ENCODE data around the gene ZBTB7C.

The ZBTB7C gene

GRCh38 chr18:48110797-48111196, 298.4 kb downstream of the ZBTB7C start:
- DNase-seq, result no peak

DNA sequence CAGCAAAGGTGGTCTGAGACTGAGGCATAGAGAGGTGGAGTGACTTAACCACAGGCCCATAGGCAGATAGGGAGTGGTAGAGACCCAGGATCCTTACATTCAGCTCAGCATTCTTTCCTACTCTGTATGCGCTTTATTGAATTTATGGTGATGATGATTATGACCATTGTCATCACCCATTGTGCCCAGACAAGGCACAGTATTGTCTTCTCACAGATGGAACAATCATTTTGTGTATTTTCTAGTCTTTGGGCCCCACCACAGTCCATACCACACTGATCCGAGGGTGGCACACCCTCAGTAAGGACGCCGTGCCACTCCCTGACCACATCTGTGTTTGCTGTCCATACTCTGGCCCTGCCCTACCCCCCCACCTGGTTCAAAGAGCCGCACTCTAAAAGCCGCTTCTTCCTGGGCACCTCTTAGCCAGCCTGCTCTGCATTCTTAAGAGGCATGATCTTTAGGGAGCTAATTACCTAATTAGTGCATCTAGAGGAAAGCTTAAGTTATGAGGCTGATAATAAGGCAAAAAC, 299.2 kb downstream of the ZBTB7C start:
- DNase-seq, result no peak

GRCh38 chr18:48108136-48108535, 301.0 kb downstream of the ZBTB7C start:
- no peak for DNase-seq

GRCh38 chr18:48106976-48107781, 302.0 kb downstream of the ZBTB7C start:
- no peak for DNase-seq

- DNase-seq, result no peak
These were observed 302.7 kb downstream of the ZBTB7C start for GRCh38 chr18:48106498-48106897.

DNA sequence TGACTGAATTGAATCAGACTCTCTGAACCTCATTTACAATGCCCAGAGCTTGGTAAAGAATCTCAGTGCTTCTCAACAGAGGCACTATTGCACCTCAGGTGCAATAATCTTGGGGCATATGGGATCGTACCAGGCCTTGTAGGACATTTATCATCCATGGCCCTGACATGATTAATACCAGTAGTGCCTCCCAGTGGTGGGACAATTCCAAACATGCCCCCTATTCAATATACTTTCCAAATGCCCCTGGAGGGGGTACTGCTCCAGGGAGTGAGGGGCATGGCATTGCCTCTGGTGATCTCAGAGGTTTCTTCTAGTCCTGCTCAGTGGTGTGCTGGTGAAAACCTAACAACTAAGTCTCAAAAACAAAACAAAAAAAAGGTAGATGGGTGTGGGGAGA, 303.9 kb downstream of the ZBTB7C start:
- DNase-seq, result no peak

DNA sequence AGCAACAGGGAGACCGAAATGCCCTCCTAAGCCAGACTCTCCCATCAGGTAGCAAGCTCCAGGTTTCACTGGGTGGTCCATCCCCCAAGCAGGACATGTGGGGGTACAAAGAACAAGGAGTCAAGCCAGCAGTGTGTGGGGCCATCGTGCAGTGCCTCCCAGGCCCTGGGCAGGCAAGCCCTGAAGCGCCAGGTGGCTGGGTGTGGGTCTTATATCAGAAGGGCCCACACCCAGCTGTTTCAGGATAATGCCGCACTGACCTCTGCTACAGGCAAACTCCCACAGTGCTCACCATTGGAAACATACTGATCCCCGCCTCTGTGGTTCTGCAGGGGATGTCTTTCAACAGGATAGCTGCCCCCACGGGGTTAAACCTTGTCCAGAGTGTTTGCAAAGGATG, 304.5 kb downstream of the ZBTB7C start:
- DNase-seq, result no peak

GRCh38 chr18:48100651-48101165, 308.5 kb downstream of the ZBTB7C start:
- no peak for DNase-seq

GRCh38 chr18:48100165-48100575, 309.0 kb downstream of the ZBTB7C start:
- DNase-seq, result no peak

- DNase-seq, result no peak
These were observed 309.6 kb downstream of the ZBTB7C start for GRCh38 chr18:48099481-48100164.

- DNase-seq, result no peak
These were observed 310.6 kb downstream of the ZBTB7C start for GRCh38 chr18:48098538-48098937.

- DNase-seq, result no peak
These were observed 311.2 kb downstream of the ZBTB7C start for GRCh38 chr18:48098007-48098406.

DNA sequence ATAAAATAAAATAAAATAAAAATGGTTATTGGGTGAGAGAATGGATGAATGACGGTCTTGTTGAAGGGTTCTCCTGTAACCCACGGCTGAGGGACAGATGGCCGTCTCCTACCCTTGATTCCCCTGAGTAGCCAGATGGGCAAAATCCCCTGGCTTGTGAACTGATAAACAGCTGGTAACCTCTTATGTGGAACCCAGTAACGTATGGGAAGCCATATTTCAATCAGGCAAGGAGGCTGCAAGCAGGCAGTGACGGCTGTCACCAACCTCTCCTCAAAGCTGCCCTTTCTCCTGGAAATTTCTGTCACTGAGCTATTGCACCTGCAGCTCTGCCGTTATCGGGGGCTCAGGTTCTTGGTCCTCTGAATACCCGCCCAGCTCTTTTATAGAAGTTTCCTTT, 313.5 kb downstream of the ZBTB7C start:
- DNase-seq, result no peak

- DNase-seq, result no peak
These were observed 316.1 kb downstream of the ZBTB7C start for GRCh38 chr18:48093104-48093503.

- no peak for DNase-seq
These were observed 317.2 kb downstream of the ZBTB7C start for GRCh38 chr18:48091869-48092497.

DNA sequence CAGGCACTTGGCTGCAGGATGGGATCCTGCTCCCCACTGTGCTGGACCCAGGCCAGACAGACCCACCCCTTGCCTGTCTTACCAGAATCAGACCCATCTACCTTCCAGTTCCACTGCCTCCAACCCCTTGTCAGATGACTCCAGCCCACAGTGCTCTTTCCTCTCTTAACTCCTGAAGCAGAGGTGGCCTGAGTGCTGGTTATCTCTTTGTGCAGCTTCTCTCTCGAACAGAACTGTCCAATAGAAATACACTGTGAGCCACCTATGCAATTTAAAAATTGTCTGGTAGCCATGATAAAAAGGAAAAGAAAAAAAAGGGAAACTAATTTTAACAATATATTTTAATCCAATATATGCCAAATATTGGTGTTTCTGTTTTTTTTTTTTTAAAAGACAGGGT, 318.5 kb downstream of the ZBTB7C start:
- DNase-seq, result no peak

DNA sequence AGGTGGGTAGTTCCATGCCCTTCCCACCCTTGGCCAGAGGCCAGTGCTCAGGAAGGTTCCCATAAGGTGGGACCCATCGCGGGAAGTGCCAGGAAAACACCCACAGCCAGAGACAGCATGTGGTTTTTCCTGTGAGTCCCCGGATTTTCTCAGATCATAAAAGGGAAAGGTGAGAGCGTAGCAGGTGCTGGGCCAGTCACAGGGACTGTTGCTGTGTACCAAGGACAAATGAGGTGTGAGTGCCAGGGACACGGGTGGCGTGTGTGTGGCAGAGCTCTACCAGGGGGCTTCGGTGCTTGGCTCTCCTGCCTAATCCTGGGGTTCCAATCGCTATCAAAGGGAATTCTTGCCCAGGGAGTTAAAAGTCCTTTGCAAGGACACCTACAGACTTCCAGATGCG, 319.2 kb downstream of the ZBTB7C start:
- no peak for DNase-seq

DNA sequence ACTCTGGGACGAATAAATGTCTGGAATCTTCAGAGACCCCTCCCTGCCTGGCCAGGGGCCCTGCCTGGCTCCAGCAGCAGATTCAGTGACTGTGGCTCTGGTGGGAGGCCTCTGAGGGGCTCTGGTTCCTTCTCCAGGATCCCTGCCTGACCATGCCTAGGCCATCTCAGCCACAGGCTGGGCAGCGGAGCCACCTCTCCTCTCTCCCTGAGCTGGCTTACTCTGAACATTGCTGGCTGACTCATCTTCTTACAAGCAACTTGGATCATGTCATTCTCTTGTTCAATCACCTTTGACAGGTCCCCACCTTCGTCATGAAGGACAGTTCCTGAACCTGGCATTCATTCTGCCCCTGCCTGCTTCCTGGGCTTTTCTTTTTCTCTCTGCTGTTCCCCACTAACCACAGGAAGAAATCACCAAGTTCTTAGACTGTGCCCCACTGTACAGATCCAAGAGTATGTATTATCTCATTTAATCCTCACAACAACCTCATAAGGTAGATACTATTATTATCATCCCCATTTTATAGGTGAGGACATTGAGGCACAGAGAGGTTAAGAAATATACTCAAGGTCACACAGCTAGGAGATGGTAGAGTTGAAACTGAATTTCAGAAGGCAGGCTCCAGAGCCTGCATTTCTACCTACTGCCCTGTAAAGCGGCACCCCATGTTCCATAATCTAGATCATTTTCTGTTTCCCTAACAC, 323.2 kb downstream of the ZBTB7C start:
- no peak for DNase-seq

DNA sequence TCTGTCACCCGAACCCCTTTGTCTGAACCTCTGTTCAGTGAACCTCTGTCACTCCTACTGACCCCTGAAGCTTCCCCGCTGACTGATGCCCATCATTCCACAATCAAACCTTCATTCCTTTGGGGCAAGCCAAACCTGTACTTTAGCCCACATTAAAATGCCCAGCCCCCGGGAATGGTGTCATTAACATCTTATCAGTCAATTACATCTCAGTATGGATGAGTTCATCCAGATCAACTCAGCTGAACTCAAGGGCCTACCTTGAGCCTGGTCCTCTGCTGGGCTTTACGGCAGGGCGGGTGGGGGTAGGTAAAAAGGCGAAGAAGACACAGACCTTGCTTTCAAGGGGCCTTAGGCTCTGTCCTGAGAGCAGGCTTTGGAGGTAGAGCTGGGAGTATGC, 324.3 kb downstream of the ZBTB7C start:
- DNase-seq, result no peak

GRCh38 chr18:48084041-48084757, 325.0 kb downstream of the ZBTB7C start:
- no peak for DNase-seq

GRCh38 chr18:48080546-48080945, 328.6 kb downstream of the ZBTB7C start:
- DNase-seq, result no peak

DNA sequence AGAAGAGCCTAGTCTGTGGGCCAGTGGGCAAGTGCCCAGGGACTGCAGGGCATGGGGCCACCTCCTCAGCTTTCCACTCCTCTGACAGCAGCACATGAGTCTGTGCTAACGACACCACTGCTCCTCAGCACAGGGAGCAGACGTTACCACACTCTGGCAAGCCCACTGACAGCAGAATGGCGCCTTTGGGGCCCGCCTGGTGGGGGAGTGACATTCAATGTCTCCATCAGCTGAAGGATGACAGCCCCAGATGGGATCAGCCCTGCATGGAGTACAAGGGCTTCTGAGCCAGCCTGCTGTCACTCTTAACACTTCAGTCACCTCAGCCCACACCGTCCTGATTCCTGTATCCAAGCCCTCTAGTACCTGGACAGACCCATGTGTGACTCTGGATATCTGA, 329.3 kb downstream of the ZBTB7C start:
- DNase-seq, result no peak
